Central memory CD8-positive, alpha-beta T cell (primary cell): ENCODE data around the gene CATSPERB.
"Not testable (repeated sequence)": the region's sequence is repeated elsewhere in the genome, so short reads cannot be mapped to it uniquely, and the experiment has no call there.

ENCODE experiments used
- ATAC-seq: fragments of 150-1000 bp; cut with Tn5 transposase; replicated peaks from 2 replicates; pipeline ENCODE4 v1.10.0; 2022; ENCODE audit warnings: mild to moderate bottlenecking, moderate FRiP score, moderate number of reproducible peaks; ENCODE audit not compliant: poor library complexity, severe bottlenecking; ENCODE audit errors: extremely low read depth
- DNase-seq, 2 donors: peaks; one replicate each; pipeline ENCODE4 v3.0.0; 2021; ENCODE audit warnings: low spot score in 2 of 2
- H3K27ac Mint-ChIP-seq: one replicate; pipeline ENCODE4 v1.8.0; 2022; ENCODE audit warnings: low read depth, mild to moderate bottlenecking, moderate library complexity, mixed read lengths
- H3K27me3 Mint-ChIP-seq: one replicate; pipeline ENCODE4 v1.8.0; 2022; ENCODE audit warnings: mixed read lengths
- H3K36me3 Mint-ChIP-seq: one replicate; pipeline ENCODE4 v1.8.0; 2022; ENCODE audit warnings: mild to moderate bottlenecking, moderate library complexity, mixed read lengths; ENCODE audit not compliant: insufficient read depth
- H3K4me1 Mint-ChIP-seq: one replicate; pipeline ENCODE4 v1.8.0; 2022; ENCODE audit warnings: mixed read lengths
- H3K4me3 Mint-ChIP-seq: one replicate; pipeline ENCODE4 v1.8.0; 2022; ENCODE audit warnings: mild to moderate bottlenecking, moderate library complexity, mixed read lengths
- H3K9me3 Mint-ChIP-seq: one replicate; pipeline ENCODE4 v1.8.0; 2022; ENCODE audit warnings: mixed read lengths

Gene CATSPERB

GRCh38 chr14:91750634-91751198 lies 18.8 kb upstream of the CATSPERB start:
- Mint-ChIP-seq H3K9me3 (no peaks in the 10 kb centered on the region), H3K36me3 (peaks cover 3% of the 10 kb centered on the region), H3K27ac (no peak overlapping the region), H3K4me1 (no peaks in the 10 kb centered on the region), H3K27me3 (no peaks in the 10 kb centered on the region), H3K4me3 (no peak overlapping the region)
- DNase-seq: no peak
- ATAC-seq: no peak

- no peak for DNase-seq
- H3K4me1 Mint-ChIP-seq: no peaks in the 10 kb centered on the region
- no peak overlapping the region for H3K4me3 Mint-ChIP-seq
- H3K9me3 Mint-ChIP-seq: no peaks in the 10 kb centered on the region
- peaks cover 6% of the 10 kb centered on the region for H3K36me3 Mint-ChIP-seq
- H3K27ac Mint-ChIP-seq: no peak overlapping the region
- no peaks in the 10 kb centered on the region for H3K27me3 Mint-ChIP-seq
- no peak for ATAC-seq
Observed at GRCh38 chr14:91749868-91750267, 18.0 kb upstream of the CATSPERB start.

- ATAC-seq: no peak
- Mint-ChIP-seq H3K4me1 (no peaks in the 10 kb centered on the region), H3K27me3 (no peaks in the 10 kb centered on the region), H3K4me3 (no peak overlapping the region), H3K27ac (no peak overlapping the region), H3K9me3 (no peaks in the 10 kb centered on the region), H3K36me3 (peaks cover 5% of the 10 kb centered on the region)
- no peak for DNase-seq
Observed at GRCh38 chr14:91748049-91748448, 16.2 kb upstream of the CATSPERB start.

GRCh38 chr14:91745344-91745743 lies 13.5 kb upstream of the CATSPERB start:
- no peak for DNase-seq
- Mint-ChIP-seq H3K27ac (no peak overlapping the region), H3K4me1 (no peaks in the 10 kb centered on the region), H3K4me3 (no peak overlapping the region), H3K27me3 (no peaks in the 10 kb centered on the region), H3K36me3 (peaks cover 5% of the 10 kb centered on the region), H3K9me3 (no peaks in the 10 kb centered on the region)
- no peak for ATAC-seq

GRCh38 chr14:91744068-91744480 lies 12.2 kb upstream of the CATSPERB start:
- ATAC-seq (no peak), DNase-seq (no peak)
- no peaks in the 10 kb centered on the region for H3K9me3 Mint-ChIP-seq
- H3K4me3 Mint-ChIP-seq: no peak overlapping the region
- H3K27me3 Mint-ChIP-seq: no peaks in the 10 kb centered on the region
- H3K4me1 Mint-ChIP-seq: no peaks in the 10 kb centered on the region
- no peak overlapping the region for H3K27ac Mint-ChIP-seq
- H3K36me3 Mint-ChIP-seq: peaks cover 5% of the 10 kb centered on the region

GRCh38 chr14:91743305-91743653 lies 11.4 kb upstream of the CATSPERB start:
- DNase-seq (no peak), ATAC-seq (no peak)
- Mint-ChIP-seq H3K9me3 (no peaks in the 10 kb centered on the region), H3K4me1 (no peaks in the 10 kb centered on the region), H3K27ac (no peak overlapping the region), H3K4me3 (no peak overlapping the region), H3K36me3 (peaks cover 5% of the 10 kb centered on the region), H3K27me3 (no peaks in the 10 kb centered on the region)

GRCh38 chr14:91742621-91743304 lies 10.9 kb upstream of the CATSPERB start:
- DNase-seq (no peak), ATAC-seq (no peak)
- Mint-ChIP-seq H3K36me3 (peaks cover 5% of the 10 kb centered on the region), H3K4me3 (no peak overlapping the region), H3K27me3 (no peaks in the 10 kb centered on the region), H3K4me1 (no peaks in the 10 kb centered on the region), H3K9me3 (no peaks in the 10 kb centered on the region), H3K27ac (no peak overlapping the region)

- H3K27me3 Mint-ChIP-seq: peaks cover 18% of the 10 kb centered on the region
- not testable (repeated sequence) for ATAC-seq, H3K4me1 Mint-ChIP-seq, DNase-seq, H3K9me3 Mint-ChIP-seq, H3K36me3 Mint-ChIP-seq, H3K4me3 Mint-ChIP-seq, H3K27ac Mint-ChIP-seq
Observed at GRCh38 chr14:91739867-91740266, 8.0 kb upstream of the CATSPERB start.

GRCh38 chr14:91737619-91738018 lies 5.7 kb upstream of the CATSPERB start:
- ATAC-seq (no peak), DNase-seq (no peak)

GRCh38 chr14:91732859-91733477 lies 1.1 kb upstream of the CATSPERB start:
- Mint-ChIP-seq H3K27me3 (peaks cover 19% of the 10 kb centered on the region), H3K36me3 (peaks cover 1% of the 10 kb centered on the region), H3K9me3 (no peaks in the 10 kb centered on the region), H3K4me1 (no peaks in the 10 kb centered on the region), H3K27ac (no peak overlapping the region), H3K4me3 (no peak overlapping the region)
- DNase-seq (no peak), ATAC-seq (no peak)

More at GRCh38 chr14:91737619-91738018, 5.7 kb upstream of the CATSPERB start:
- H3K4me3 Mint-ChIP-seq: no peak overlapping the region
- no peaks in the 10 kb centered on the region for H3K4me1 Mint-ChIP-seq
- H3K27ac Mint-ChIP-seq: no peak overlapping the region
- H3K36me3 Mint-ChIP-seq: peaks cover 1% of the 10 kb centered on the region
- peaks cover 19% of the 10 kb centered on the region for H3K27me3 Mint-ChIP-seq
- H3K9me3 Mint-ChIP-seq: no peaks in the 10 kb centered on the region

- ATAC-seq: no peak
- Mint-ChIP-seq H3K27ac (no peak overlapping the region), H3K9me3 (no peaks in the 10 kb centered on the region), H3K27me3 (peaks cover 19% of the 10 kb centered on the region), H3K4me3 (no peak overlapping the region), H3K4me1 (no peaks in the 10 kb centered on the region), H3K36me3 (peaks cover 1% of the 10 kb centered on the region)
- no peak for DNase-seq
Observed at GRCh38 chr14:91732439-91732838, 553 bp upstream of the CATSPERB start.

- Mint-ChIP-seq H3K4me3 (no peak overlapping the region), H3K9me3 (no peaks in the 10 kb centered on the region), H3K4me1 (no peaks in the 10 kb centered on the region), H3K36me3 (no peaks in the 10 kb centered on the region), H3K27me3 (peaks cover 9% of the 10 kb centered on the region), H3K27ac (no peak overlapping the region)
- DNase-seq (no peak), ATAC-seq (no peak)
Observed at GRCh38 chr14:91731018-91731417, 868 bp downstream of the CATSPERB start.

- DNase-seq: no peak
- Mint-ChIP-seq H3K27ac (no peak overlapping the region), H3K27me3 (peaks cover under 1% of the 10 kb centered on the region), H3K36me3 (no peaks in the 10 kb centered on the region), H3K9me3 (no peaks in the 10 kb centered on the region), H3K4me3 (no peak overlapping the region), H3K4me1 (no peaks in the 10 kb centered on the region)
- ATAC-seq: no peak
Observed at GRCh38 chr14:91729756-91730155, 2.1 kb downstream of the CATSPERB start.
